Endodermal cell (in vitro differentiated cells): ENCODE data around the gene IL3. TPM values are rescaled to one million over a fixed set of nuclear protein-coding genes. Genes with fewer than 3 reads are reported as not detected.

ENCODE experiments used
- DNase-seq: peaks from one replicate; pipeline ENCODE4 v3.0.0-alpha.2; 2017
- H3K27ac ChIP-seq: 2 replicates; pipeline ENCODE4 v1.5.1; 2013; ENCODE audit warnings: mild to moderate bottlenecking, low read depth, low read length, moderate library complexity
- H3K27me3 ChIP-seq: 2 replicates; pipeline ENCODE4 v1.6.1; 2013; ENCODE audit warnings: mild to moderate bottlenecking, low read length, moderate library complexity; ENCODE audit not compliant: insufficient read depth, control insufficient read depth, poor library complexity, severe bottlenecking
- H3K36me3 ChIP-seq: 2 replicates; pipeline ENCODE4 v1.7.0; 2013; ENCODE audit warnings: mild to moderate bottlenecking, low read length, moderate library complexity; ENCODE audit not compliant: control insufficient read depth, insufficient read depth
- H3K4me1 ChIP-seq: one replicate; pipeline ENCODE4 v1.7.0; 2013; ENCODE audit warnings: low read length; ENCODE audit not compliant: control insufficient read depth, insufficient read depth
- H3K4me3 ChIP-seq: 2 replicates; pipeline ENCODE4 v1.5.1; 2013; ENCODE audit warnings: mild to moderate bottlenecking, low read length, moderate library complexity
- H3K9ac ChIP-seq: 2 replicates; pipeline ENCODE4 v1.6.1; 2013; ENCODE audit warnings: mild to moderate bottlenecking, low read length, moderate library complexity; ENCODE audit not compliant: poor library complexity, severe bottlenecking; ENCODE audit errors: extremely low read depth
- H3K9me3 ChIP-seq: 2 replicates; pipeline ENCODE4 v1.6.1; 2013; ENCODE audit warnings: mild to moderate bottlenecking, low read length, moderate library complexity; ENCODE audit not compliant: control insufficient read depth
- H3K27ac Mint-ChIP-seq: 2 replicates; pipeline ENCODE4 v1.8.0; 2020; ENCODE audit warnings: mixed read lengths
- H3K27me3 Mint-ChIP-seq: 2 replicates; pipeline ENCODE4 v1.8.0; 2021; ENCODE audit warnings: mild to moderate bottlenecking, mixed read lengths; ENCODE audit not compliant: insufficient read depth
- H3K36me3 Mint-ChIP-seq: 2 replicates; pipeline ENCODE4 v1.8.0; 2020; ENCODE audit warnings: low read depth, mixed read lengths
- H3K4me1 Mint-ChIP-seq: 2 replicates; pipeline ENCODE4 v1.8.0; 2020; ENCODE audit warnings: mixed read lengths
- H3K4me3 Mint-ChIP-seq: 2 replicates; pipeline ENCODE4 v1.8.0; 2020; ENCODE audit warnings: mild to moderate bottlenecking, moderate library complexity, mixed read lengths
- H3K9me3 Mint-ChIP-seq: 2 replicates; pipeline ENCODE4 v1.8.0; 2020; ENCODE audit warnings: mild to moderate bottlenecking, mixed read lengths
- CTCF ChIP-seq: fragments of 200-600 bp; sonication (generic); conservative IDR thresholded peaks from 2 replicates; pipeline ENCODE4 v1.5.0; 2021; ENCODE audit warnings: antibody characterized with exemption, mild to moderate bottlenecking
- WGBS, 2 experiments: methylation state at CpG; one replicate each; pipeline versions ENCODE4 v1.1.5 to v1.1.7; 2013; ENCODE audit warnings: missing lambda C conversion rate in 2 of 2, mixed read lengths in 1 of 2; ENCODE audit not compliant: insufficient coverage in 1 of 2, insufficient read length in 1 of 2; 5-methylcytosine and 5-hydroxymethylcytosine counted together
- total RNA-seq, 2 donors: library from RNA; stranded (reverse); fragmentation: NEBNext Ultra II Directional in 1 of 2; extraction: Animal tissue kit (Norgen Biotek cat#: 25700) in 1 of 2; gene quantifications; 2 replicates in 1 of 2; 3 replicates in 1 of 2; pipeline ENCODE4 v1.2.1, GENCODE V29; 2021

Gene IL3
- total RNA-seq, 2 donors from 2014 or later: not detected

- no peak for TF ChIP-seq CTCF
- Mint-ChIP-seq H3K9me3 (no peaks in the 10 kb centered on the region), H3K4me3 (no peak overlapping the region), H3K36me3 (no peaks in the 10 kb centered on the region), H3K4me1 (no peaks in the 10 kb centered on the region), H3K27me3 (peaks cover 4% of the 10 kb centered on the region), H3K27ac (no peak overlapping the region)
- no CpG with 5 or more reads among the region's 2 CpGs for WGBS, 2 experiments
- Histone ChIP-seq H3K9me3 (no peaks in the 10 kb centered on the region), H3K27me3 (peaks cover 9% of the 10 kb centered on the region), H3K4me1 (no peaks in the 10 kb centered on the region), H3K4me3 (no peak overlapping the region), H3K27ac (no peak overlapping the region), H3K36me3 (no peaks in the 10 kb centered on the region), H3K9ac (no peak overlapping the region)
- DNase-seq: no peak
These were observed 38.8 kb upstream of the IL3 start for GRCh38 chr5:132021654-132022053.

GRCh38 chr5:132022737-132023136 is 37.7 kb upstream of the IL3 start:
- Histone ChIP-seq H3K4me1 (no peaks in the 10 kb centered on the region), H3K27me3 (peaks cover 9% of the 10 kb centered on the region), H3K9ac (no peak overlapping the region), H3K27ac (no peak overlapping the region), H3K36me3 (no peaks in the 10 kb centered on the region), H3K4me3 (no peak overlapping the region), H3K9me3 (no peaks in the 10 kb centered on the region)
- no peak for TF ChIP-seq CTCF
- Mint-ChIP-seq H3K4me3 (no peak overlapping the region), H3K9me3 (no peaks in the 10 kb centered on the region), H3K27me3 (peaks cover 4% of the 10 kb centered on the region), H3K4me1 (no peaks in the 10 kb centered on the region), H3K27ac (no peak overlapping the region), H3K36me3 (no peaks in the 10 kb centered on the region)
- DNase-seq: no peak
- WGBS, 2 experiments: 60 to 90% methylated on average over 1 to 2 of the region's 2 CpGs

- 86 to 90% methylated on average over 2 to 5 of the region's 5 CpGs for WGBS, 2 experiments
- Mint-ChIP-seq H3K4me1 (no peaks in the 10 kb centered on the region), H3K9me3 (no peaks in the 10 kb centered on the region), H3K27ac (no peak overlapping the region), H3K27me3 (peaks cover 4% of the 10 kb centered on the region), H3K4me3 (no peak overlapping the region), H3K36me3 (no peaks in the 10 kb centered on the region)
- H3K4me3 ChIP-seq: no peak overlapping the region
- no peaks in the 10 kb centered on the region for H3K9me3 ChIP-seq
- no peaks in the 10 kb centered on the region for H3K36me3 ChIP-seq
- H3K9ac ChIP-seq: no peak overlapping the region
- DNase-seq: no peak
- TF ChIP-seq CTCF: no peak
- peaks cover 9% of the 10 kb centered on the region for H3K27me3 ChIP-seq
- no peaks in the 10 kb centered on the region for H3K4me1 ChIP-seq
- no peak overlapping the region for H3K27ac ChIP-seq
These were observed 37.0 kb upstream of the IL3 start for GRCh38 chr5:132023258-132024116.
